Activated CD4-positive, CD25-positive, alpha-beta regulatory T cell treated with anti-CD3 and anti-CD28 coated beads, Interleukin-2, amount 50 U/mL, for 72 hours (primary cell): ENCODE data around the gene DIPK1B.
"Not testable (repeated sequence)": the region's sequence is repeated elsewhere in the genome, so short reads cannot be mapped to it uniquely, and the experiment has no call there.

Source experiments
- DNase-seq: peaks from one replicate; pipeline ENCODE4 v3.0.0; 2021

The DIPK1B gene

GRCh38 chr9:136755302-136756133 is 43.1 kb downstream of the DIPK1B start:
- not testable (repeated sequence) for DNase-seq

- DNase-seq, result no peak
These were observed 43.7 kb downstream of the DIPK1B start for GRCh38 chr9:136756134-136756438.

GRCh38 chr9:136756836-136757235 is 44.5 kb downstream of the DIPK1B start:
- no peak for DNase-seq

GRCh38 chr9:136757328-136757727 is 45.0 kb downstream of the DIPK1B start:
- peak; percentile 21 for DNase-seq

- DNase-seq, result peak; percentile 30
These were observed 45.4 kb downstream of the DIPK1B start for GRCh38 chr9:136757751-136758140.

GRCh38 chr9:136759001-136759400 is 46.6 kb downstream of the DIPK1B start:
- DNase-seq, result peak; percentile 17

- DNase-seq, result no peak
These were observed 47.3 kb downstream of the DIPK1B start for GRCh38 chr9:136759436-136760325.

- DNase-seq, result no peak
These were observed 48.1 kb downstream of the DIPK1B start for GRCh38 chr9:136760424-136760823.

GRCh38 chr9:136760834-136761544 is 48.6 kb downstream of the DIPK1B start:
- not testable (repeated sequence) for DNase-seq

GRCh38 chr9:136761545-136761981 is 49.2 kb downstream of the DIPK1B start:
- DNase-seq, result no peak

- DNase-seq, result peak; percentile 25
These were observed 49.9 kb downstream of the DIPK1B start for GRCh38 chr9:136762221-136762691.

GRCh38 chr9:136762915-136763648 is 50.7 kb downstream of the DIPK1B start:
- DNase-seq, result peak; percentile 59

- no peak for DNase-seq
These were observed 51.3 kb downstream of the DIPK1B start for GRCh38 chr9:136763649-136764035.

- no peak for DNase-seq
These were observed 52.0 kb downstream of the DIPK1B start, which contains the start of gene LCN15 for GRCh38 chr9:136764301-136764891. LCN15 (minus strand) TSS chr9:136764518; CDS start chr9:136764488, 30 bp downstream.

- no peak for DNase-seq
These were observed 52.7 kb downstream of the DIPK1B start for GRCh38 chr9:136765041-136765440.

- not testable (repeated sequence) for DNase-seq
These were observed 53.5 kb downstream of the DIPK1B start for GRCh38 chr9:136765745-136766409.

GRCh38 chr9:136766410-136767120 is 54.2 kb downstream of the DIPK1B start:
- peak; percentile 62 for DNase-seq

GRCh38 chr9:136769710-136770191 is 57.4 kb downstream of the DIPK1B start:
- peak; percentile 69 for DNase-seq

- peak; percentile 17 for DNase-seq
These were observed 59.6 kb downstream of the DIPK1B start for GRCh38 chr9:136771907-136772415.

- peak; percentile 33 for DNase-seq
These were observed 61.1 kb downstream of the DIPK1B start for GRCh38 chr9:136773386-136774044.
